Activated T-helper 1 cell treated with anti-CD3 and anti-CD28 coated beads, Interleukin-12 subunit alpha, Interleukin-12 subunit beta, Interleukin-2, Interleukin-4 antibody, amounts not matched to agents 30 ng/mL and 10 ng/mL and 1 ng/mL, durations not matched to agents 14 hours and 24 hours and 36 hours (primary cell): ENCODE measurements around the gene CTNNA1. TPM values are rescaled to one million over a fixed set of nuclear protein-coding genes. Genes with fewer than 3 reads are reported as not detected.
"Not testable (repeated sequence)": the region's sequence is repeated elsewhere in the genome, so short reads cannot be mapped to it uniquely, and the experiment has no call there.

Source experiments
- DNase-seq: peaks from one replicate; pipeline ENCODE4 v3.0.0; 2021; ENCODE audit warnings: low spot score
- H3K27ac Mint-ChIP-seq: one replicate; pipeline ENCODE4 v1.8.0; 2021; ENCODE audit warnings: mild to moderate bottlenecking, mixed read lengths
- H3K27me3 Mint-ChIP-seq: one replicate; pipeline ENCODE4 v1.8.0; 2022; ENCODE audit warnings: mild to moderate bottlenecking, moderate library complexity, mixed read lengths; ENCODE audit not compliant: insufficient read depth
- H3K36me3 Mint-ChIP-seq: one replicate; pipeline ENCODE4 v1.8.0; 2021; ENCODE audit warnings: low read depth, mixed read lengths
- H3K4me1 Mint-ChIP-seq: one replicate; pipeline ENCODE4 v1.8.0; 2021; ENCODE audit warnings: low read depth, mixed read lengths
- H3K4me3 Mint-ChIP-seq: one replicate; pipeline ENCODE4 v1.8.0; 2021; ENCODE audit warnings: mild to moderate bottlenecking, moderate library complexity, mixed read lengths
- H3K9me3 Mint-ChIP-seq: one replicate; pipeline ENCODE4 v1.8.0; 2021; ENCODE audit warnings: mixed read lengths
- intact Hi-C: fragments of 100-400 bp; cut with micrococcal nuclease; formaldehyde crosslinking; loops from one replicate; pipeline ENCODE4 v1.15.1; 2024
- total RNA-seq: library from RNA; stranded (reverse); gene quantifications from 2 replicates; pipeline ENCODE4 v1.2.3, GENCODE V29; 2022

Gene CTNNA1
- total RNA-seq, 1 donor from 2014 or later = 58.0 TPM

GRCh38 chr5:138772986-138773594 lies 19.9 kb downstream of the CTNNA1 start:
- peaks cover 2% of the 10 kb centered on the region for H3K27me3 Mint-ChIP-seq
- DNase-seq = no peak
- H3K4me1 Mint-ChIP-seq = no peaks in the 10 kb centered on the region
- no peak overlapping the region for H3K4me3 Mint-ChIP-seq
- H3K9me3 Mint-ChIP-seq = no peaks in the 10 kb centered on the region
- H3K27ac Mint-ChIP-seq = no peak overlapping the region
- peaks cover under 1% of the 10 kb centered on the region for H3K36me3 Mint-ChIP-seq
- intact Hi-C loops = loop anchor here (5.0 kb wide), 1 partner anchor 131 kb away; no protein-coding TSS in a partner anchor

- H3K27me3 Mint-ChIP-seq = not testable (repeated sequence)
Measured at GRCh38 chr5:138773624-138774023, 20.4 kb downstream of the CTNNA1 start.

DNA sequence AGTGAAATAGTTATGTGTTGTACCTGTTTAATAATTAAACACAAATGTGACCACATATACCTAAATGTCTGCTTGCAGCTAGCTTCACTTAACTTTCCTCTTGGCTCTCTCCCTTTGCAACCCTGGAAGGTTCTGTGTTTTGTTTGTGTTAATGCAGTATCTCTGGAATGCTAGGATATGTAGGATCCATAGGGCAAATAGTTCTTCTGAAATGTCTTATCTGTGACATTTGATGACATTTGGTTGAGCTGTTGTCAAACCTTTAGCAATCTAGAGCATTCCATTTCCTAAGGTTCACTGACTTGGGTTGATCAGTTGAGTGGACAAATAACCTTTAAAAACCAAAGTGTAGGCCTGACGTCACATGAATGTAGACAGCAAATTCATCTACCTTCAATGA lies 21.8 kb downstream of the CTNNA1 start:
- Mint-ChIP-seq H3K9me3 (no peaks in the 10 kb centered on the region), H3K4me1 (no peaks in the 10 kb centered on the region), H3K27me3 (peaks cover 2% of the 10 kb centered on the region), H3K36me3 (peaks cover 4% of the 10 kb centered on the region), H3K4me3 (no peak overlapping the region), H3K27ac (no peak overlapping the region)
- DNase-seq = no peak
- intact Hi-C loops = no loop called here

More at GRCh38 chr5:138773624-138774023, 20.4 kb downstream of the CTNNA1 start:
- DNase-seq, H3K9me3 Mint-ChIP-seq, H3K4me3 Mint-ChIP-seq, H3K4me1 Mint-ChIP-seq, H3K36me3 Mint-ChIP-seq, H3K27ac Mint-ChIP-seq: not testable (repeated sequence)
- intact Hi-C loops = loop anchor here (5.0 kb wide), 1 partner anchor 131 kb away; no protein-coding TSS in a partner anchor

DNA sequence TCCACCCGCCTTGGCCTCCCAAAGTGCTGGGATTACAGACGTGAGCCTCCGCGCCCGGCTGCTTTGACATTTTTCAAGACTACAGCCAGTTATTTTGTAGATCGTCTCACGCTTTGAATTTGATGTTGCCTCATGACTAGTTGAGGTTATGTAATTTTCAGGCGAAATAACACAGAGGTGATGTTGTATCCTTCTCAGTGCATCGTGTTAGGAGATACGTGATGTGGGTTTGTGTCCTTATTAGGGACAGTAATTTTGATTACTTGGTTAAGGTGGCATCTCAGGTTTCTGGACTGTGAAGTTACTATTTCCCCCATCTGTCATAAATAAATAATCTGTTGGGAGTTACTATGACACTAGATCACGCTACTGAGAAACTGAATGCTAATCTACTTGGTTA lies 25.0 kb downstream of the CTNNA1 start:
- intact Hi-C loops = no loop called here
- H3K27me3 Mint-ChIP-seq = no peaks in the 10 kb centered on the region
- H3K4me3 Mint-ChIP-seq = no peak overlapping the region
- DNase-seq = no peak
- H3K9me3 Mint-ChIP-seq = no peaks in the 10 kb centered on the region
- no peak overlapping the region for H3K27ac Mint-ChIP-seq
- H3K4me1 Mint-ChIP-seq = no peaks in the 10 kb centered on the region
- peaks cover 9% of the 10 kb centered on the region for H3K36me3 Mint-ChIP-seq

GRCh38 chr5:138783976-138784375 lies 30.8 kb downstream of the CTNNA1 start:
- intact Hi-C loops = no loop called here
- Mint-ChIP-seq H3K27ac (no peak overlapping the region), H3K4me3 (no peak overlapping the region), H3K4me1 (no peaks in the 10 kb centered on the region), H3K36me3 (peaks cover 5% of the 10 kb centered on the region), H3K27me3 (no peaks in the 10 kb centered on the region), H3K9me3 (no peaks in the 10 kb centered on the region)
- DNase-seq = no peak

DNA sequence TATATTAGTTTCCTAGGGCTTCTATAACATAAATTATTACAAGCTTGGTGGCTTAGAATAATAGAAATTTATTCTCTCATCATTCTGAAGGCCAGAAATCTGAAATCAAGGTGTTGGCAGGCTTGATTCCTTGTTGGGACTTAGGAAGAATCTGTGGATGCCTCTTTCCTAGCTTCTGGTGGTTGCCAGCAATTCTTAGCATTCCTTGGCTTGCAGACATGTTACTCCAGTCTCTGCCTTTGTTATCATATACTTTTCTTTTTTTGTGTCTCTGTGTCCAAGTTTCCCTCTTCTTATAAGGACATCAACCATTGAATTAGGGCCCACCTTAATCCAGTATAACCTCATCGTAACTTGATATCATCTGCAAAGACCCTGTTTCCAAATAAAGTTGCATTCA lies 31.4 kb downstream of the CTNNA1 start:
- no peak for DNase-seq
- no peak overlapping the region for H3K4me3 Mint-ChIP-seq
- no peak overlapping the region for H3K27ac Mint-ChIP-seq
- H3K27me3 Mint-ChIP-seq = no peaks in the 10 kb centered on the region
- H3K4me1 Mint-ChIP-seq = peaks cover under 1% of the 10 kb centered on the region
- no peaks in the 10 kb centered on the region for H3K9me3 Mint-ChIP-seq
- intact Hi-C loops = no loop called here
- peaks cover 5% of the 10 kb centered on the region for H3K36me3 Mint-ChIP-seq

DNA sequence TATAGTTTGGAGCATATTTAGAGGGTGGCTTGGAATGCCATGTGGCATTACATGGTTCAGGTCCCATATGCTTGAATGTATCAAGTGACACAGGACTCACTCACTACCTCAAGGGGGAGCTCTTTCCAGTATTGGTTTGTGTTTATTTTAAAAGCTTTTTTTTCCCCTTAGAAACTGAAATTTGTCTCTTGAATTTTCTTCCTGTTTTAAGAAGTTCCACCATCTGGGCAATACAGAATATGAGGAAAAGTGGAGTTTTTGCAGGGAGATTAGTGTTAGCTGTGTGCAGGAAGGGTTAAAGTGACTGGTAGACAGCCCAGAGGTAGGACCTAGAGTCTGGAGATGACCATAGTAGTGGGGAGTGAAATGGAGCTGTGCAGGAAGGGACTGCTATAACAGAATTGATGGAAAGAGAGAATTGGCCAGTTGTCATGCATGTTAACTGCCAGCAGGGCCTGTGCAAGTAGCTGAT lies 36.6 kb downstream of the CTNNA1 start:
- Mint-ChIP-seq H3K36me3 (peaks cover 1% of the 10 kb centered on the region), H3K4me1 (peaks cover 18% of the 10 kb centered on the region), H3K9me3 (no peaks in the 10 kb centered on the region), H3K27ac (no peak overlapping the region), H3K27me3 (peaks cover 7% of the 10 kb centered on the region), H3K4me3 (no peak overlapping the region)
- no peak for DNase-seq
- intact Hi-C loops = loop anchor here (1.0 kb wide), 1 partner anchor 472 kb away; no protein-coding TSS in a partner anchor

DNA sequence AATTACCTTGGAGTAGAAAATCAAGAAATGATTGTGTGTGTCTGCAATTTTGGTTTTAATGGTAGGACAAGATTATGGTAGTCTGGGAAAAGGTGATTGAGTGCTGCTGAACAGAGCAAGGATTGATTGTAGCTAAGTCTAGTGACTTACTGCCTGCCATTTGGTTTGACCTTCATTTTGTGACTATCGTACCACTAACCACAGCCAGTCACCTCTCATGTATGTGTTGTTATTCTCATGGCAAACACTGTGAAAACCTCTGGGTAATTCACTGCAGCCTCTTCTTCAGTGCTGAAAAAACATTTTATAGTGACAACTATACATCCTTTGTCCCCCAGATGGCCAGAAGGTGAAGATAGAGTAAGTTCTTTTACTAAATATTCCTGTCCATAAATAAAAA lies 37.5 kb downstream of the CTNNA1 start:
- Mint-ChIP-seq H3K27ac (no peak overlapping the region), H3K36me3 (peaks cover 1% of the 10 kb centered on the region), H3K9me3 (no peaks in the 10 kb centered on the region), H3K27me3 (peaks cover 7% of the 10 kb centered on the region), H3K4me1 (peaks cover 18% of the 10 kb centered on the region), H3K4me3 (no peak overlapping the region)
- no peak for DNase-seq
- intact Hi-C loops = no loop called here

GRCh38 chr5:138792195-138792790 lies 39.1 kb downstream of the CTNNA1 start:
- no peak overlapping the region for H3K27ac Mint-ChIP-seq
- peaks cover 9% of the 10 kb centered on the region for H3K27me3 Mint-ChIP-seq
- no peak for DNase-seq
- H3K4me3 Mint-ChIP-seq = no peak overlapping the region
- intact Hi-C loops = no loop called here
- H3K4me1 Mint-ChIP-seq = peaks cover 18% of the 10 kb centered on the region
- H3K9me3 Mint-ChIP-seq = no peaks in the 10 kb centered on the region
- H3K36me3 Mint-ChIP-seq = peaks cover 1% of the 10 kb centered on the region

DNA sequence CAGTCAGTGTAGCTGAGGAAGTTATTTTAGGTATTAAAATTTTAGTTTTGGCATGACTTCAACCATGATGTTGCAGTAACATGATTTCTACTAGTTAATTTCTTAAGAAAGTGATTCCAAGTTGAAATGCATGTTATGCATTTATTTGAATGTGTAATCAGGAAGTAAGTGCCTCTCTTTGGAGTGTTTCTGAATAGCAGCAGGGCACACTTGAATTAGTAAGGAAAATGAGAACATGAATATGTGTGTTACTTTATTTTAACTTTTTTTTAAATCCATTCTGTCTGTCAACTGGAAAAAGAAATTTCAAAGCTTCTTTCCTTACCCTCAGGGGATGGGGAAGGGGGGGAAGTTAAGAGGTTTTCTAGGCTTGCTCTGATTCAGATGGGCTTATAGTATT lies 40.4 kb downstream of the CTNNA1 start:
- peaks cover 1% of the 10 kb centered on the region for H3K36me3 Mint-ChIP-seq
- no peak overlapping the region for H3K27ac Mint-ChIP-seq
- H3K27me3 Mint-ChIP-seq = peaks cover 9% of the 10 kb centered on the region
- peaks cover 18% of the 10 kb centered on the region for H3K4me1 Mint-ChIP-seq
- no peaks in the 10 kb centered on the region for H3K9me3 Mint-ChIP-seq
- no peak overlapping the region for H3K4me3 Mint-ChIP-seq
- intact Hi-C loops = no loop called here
- no peak for DNase-seq

DNA sequence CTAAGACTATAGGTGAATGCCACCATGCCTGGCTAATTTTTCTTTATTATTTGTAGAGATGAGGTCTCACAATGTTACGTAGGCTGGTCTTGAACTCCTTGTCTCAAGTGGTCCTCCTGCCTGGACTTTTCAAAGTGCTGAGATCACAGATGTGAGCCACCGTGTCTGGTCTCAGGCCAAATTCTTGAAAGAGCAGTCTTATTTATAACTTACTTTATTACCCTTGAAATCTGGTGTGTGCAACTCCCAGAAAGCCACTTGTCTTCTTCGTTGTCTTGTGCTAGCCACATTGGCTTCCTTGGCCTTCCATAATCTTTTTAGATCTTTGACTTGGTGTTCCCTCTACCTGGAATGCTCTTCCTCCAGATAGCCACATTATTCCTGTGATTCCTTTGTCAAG lies 50.1 kb downstream of the CTNNA1 start:
- intact Hi-C loops = no loop called here
- Mint-ChIP-seq H3K4me3 (no peak overlapping the region), H3K36me3 (peaks cover 8% of the 10 kb centered on the region), H3K27ac (no peak overlapping the region), H3K4me1 (peaks cover 6% of the 10 kb centered on the region), H3K9me3 (peaks cover 4% of the 10 kb centered on the region), H3K27me3 (no peaks in the 10 kb centered on the region)
- no peak for DNase-seq

DNA sequence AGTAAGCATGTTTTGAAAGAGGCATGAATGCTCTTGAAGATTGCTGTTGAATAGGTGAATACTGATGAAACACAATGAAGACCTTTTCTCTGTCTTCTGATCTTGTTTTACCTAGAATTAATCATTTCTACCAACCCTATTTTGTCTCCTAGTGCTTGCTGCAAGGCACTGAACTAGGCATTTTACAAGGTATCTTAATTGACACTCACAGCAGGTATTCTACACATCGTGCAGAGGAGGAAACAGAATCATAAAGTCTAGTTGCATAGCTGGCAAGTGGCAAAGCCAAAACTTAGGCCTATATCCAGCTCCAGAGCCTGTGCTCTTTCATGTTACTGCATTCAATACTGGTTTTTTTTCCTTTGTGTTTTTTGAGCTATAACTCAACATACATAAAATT lies 50.7 kb downstream of the CTNNA1 start:
- H3K9me3 Mint-ChIP-seq = peaks cover 4% of the 10 kb centered on the region
- intact Hi-C loops = no loop called here
- H3K4me1 Mint-ChIP-seq = peaks cover 6% of the 10 kb centered on the region
- H3K27me3 Mint-ChIP-seq = no peaks in the 10 kb centered on the region
- H3K4me3 Mint-ChIP-seq = no peak overlapping the region
- H3K36me3 Mint-ChIP-seq = peaks cover 8% of the 10 kb centered on the region
- DNase-seq = no peak
- H3K27ac Mint-ChIP-seq = no peak overlapping the region

DNA sequence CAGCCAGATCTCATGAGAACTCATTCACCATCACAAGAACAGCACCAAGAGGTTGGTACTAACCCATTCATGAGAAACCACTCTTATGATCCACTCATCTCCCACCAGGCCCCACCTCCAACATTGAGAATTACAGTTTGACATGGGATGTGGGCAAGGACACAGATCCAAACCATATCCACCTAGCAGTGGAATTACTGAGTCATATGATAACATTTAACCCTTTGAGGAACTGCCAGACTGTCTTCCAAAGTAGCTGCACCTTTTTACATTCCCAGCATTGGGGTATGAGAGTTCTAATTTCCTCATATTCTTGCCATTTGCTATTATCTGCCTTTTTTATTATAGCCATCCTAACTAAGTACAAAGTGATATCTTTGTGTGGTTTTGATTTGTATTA lies 51.9 kb downstream of the CTNNA1 start:
- no peak overlapping the region for H3K27ac Mint-ChIP-seq
- H3K27me3 Mint-ChIP-seq = no peaks in the 10 kb centered on the region
- peaks cover 6% of the 10 kb centered on the region for H3K4me1 Mint-ChIP-seq
- H3K36me3 Mint-ChIP-seq = peaks cover 8% of the 10 kb centered on the region
- H3K9me3 Mint-ChIP-seq = peaks cover 2% of the 10 kb centered on the region
- no peak for DNase-seq
- intact Hi-C loops = no loop called here
- no peak overlapping the region for H3K4me3 Mint-ChIP-seq
